IMR-90 (cell line): ENCODE data around the gene INPP5A.

Source experiments
- CEBPB ChIP-seq: IDR thresholded peaks from 2 replicates; pipeline ENCODE4 v1.6.1; 2012; ENCODE audit warnings: low read depth, low read length, improper control_type of control experiment
- CHD1 ChIP-seq: IDR thresholded peaks from 2 replicates; pipeline ENCODE4 v1.6.1; 2012; ENCODE audit warnings: low read depth, low read length, improper control_type of control experiment
- FOS ChIP-seq: fragments of 150-350 bp; IDR thresholded peaks from 2 replicates; pipeline ENCODE4 v1.6.1; 2016; ENCODE audit warnings: low read depth, low read length
- MAFK ChIP-seq: IDR thresholded peaks from 2 replicates; pipeline ENCODE4 v1.6.1; 2012; ENCODE audit warnings: low read depth, low read length, improper control_type of control experiment
- MAZ ChIP-seq: IDR thresholded peaks from 2 replicates; pipeline ENCODE4 v1.6.1; 2012; ENCODE audit warnings: low read depth, mild to moderate bottlenecking, low read length, improper control_type of control experiment, moderate library complexity, borderline replicate concordance
- MXI1 ChIP-seq: IDR thresholded peaks from 2 replicates; pipeline ENCODE4 v1.6.1; 2012; ENCODE audit warnings: low read depth, mild to moderate bottlenecking, low read length, moderate library complexity, borderline replicate concordance
- NFE2L2 ChIP-seq: fragments of 150-350 bp; IDR thresholded peaks from 2 replicates; pipeline ENCODE4 v1.6.1; 2016; ENCODE audit warnings: low read depth, mild to moderate bottlenecking, low read length
- POLR2A ChIP-seq: IDR thresholded peaks from 2 replicates; pipeline ENCODE4 v1.6.1; 2012; ENCODE audit warnings: mild to moderate bottlenecking, low read depth, low read length
- RAD21 ChIP-seq: IDR thresholded peaks from 2 replicates; pipeline ENCODE4 v1.6.1; 2012; ENCODE audit warnings: low read length, improper control_type of control experiment
- RCOR1 ChIP-seq: IDR thresholded peaks from 2 replicates; pipeline ENCODE4 v1.6.1; 2012; ENCODE audit warnings: mild to moderate bottlenecking, low read length, improper control_type of control experiment; ENCODE audit not compliant: insufficient replicate concordance
- RFX5 ChIP-seq: IDR thresholded peaks from 2 replicates; pipeline ENCODE4 v1.8.0; 2012; ENCODE audit warnings: low read depth, mild to moderate bottlenecking, low read length, moderate library complexity
- SMC3 ChIP-seq: fragments of 150-350 bp; IDR thresholded peaks from 2 replicates; pipeline ENCODE4 v1.6.1; 2016; ENCODE audit warnings: low read depth, mild to moderate bottlenecking, antibody characterized with exemption, low read length, moderate library complexity
- TF ChIP-seq, protein P1 (sequence below): conservative IDR thresholded peaks from 2 replicates; pipeline ENCODE4 v1.5.1; 2012; ENCODE audit warnings: mild to moderate bottlenecking, low read depth, low read length, improper control_type of control experiment
- TF ChIP-seq, protein P2 (sequence below): fragments of 150-350 bp; IDR thresholded peaks from 2 replicates; pipeline ENCODE4 v1.6.1; 2017; ENCODE audit warnings: mild to moderate bottlenecking, antibody characterized with exemption, low read length, low read depth

DNA sequence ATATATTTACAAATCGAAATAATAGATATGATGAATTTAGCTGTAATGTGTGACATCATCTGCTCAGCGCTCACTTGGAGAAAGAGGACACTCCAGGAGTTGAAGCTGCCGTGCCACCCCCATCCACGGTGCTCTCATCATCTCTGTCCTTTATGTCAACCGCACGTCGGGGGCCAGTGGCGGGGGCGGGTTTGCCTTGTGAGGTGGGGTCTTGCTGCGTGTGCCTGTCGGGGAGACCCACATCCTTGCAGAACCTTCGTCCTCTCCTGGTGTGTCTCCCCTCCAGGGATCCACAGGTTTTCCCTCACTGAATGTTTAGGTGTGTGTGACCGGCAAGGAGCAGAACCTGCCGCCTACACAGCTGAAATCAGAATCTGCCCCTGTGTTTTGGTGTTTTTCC, 71.6 kb downstream of the INPP5A start:
- TF ChIP-seq CHD1 = no peak
- TF ChIP-seq, protein P1, sequence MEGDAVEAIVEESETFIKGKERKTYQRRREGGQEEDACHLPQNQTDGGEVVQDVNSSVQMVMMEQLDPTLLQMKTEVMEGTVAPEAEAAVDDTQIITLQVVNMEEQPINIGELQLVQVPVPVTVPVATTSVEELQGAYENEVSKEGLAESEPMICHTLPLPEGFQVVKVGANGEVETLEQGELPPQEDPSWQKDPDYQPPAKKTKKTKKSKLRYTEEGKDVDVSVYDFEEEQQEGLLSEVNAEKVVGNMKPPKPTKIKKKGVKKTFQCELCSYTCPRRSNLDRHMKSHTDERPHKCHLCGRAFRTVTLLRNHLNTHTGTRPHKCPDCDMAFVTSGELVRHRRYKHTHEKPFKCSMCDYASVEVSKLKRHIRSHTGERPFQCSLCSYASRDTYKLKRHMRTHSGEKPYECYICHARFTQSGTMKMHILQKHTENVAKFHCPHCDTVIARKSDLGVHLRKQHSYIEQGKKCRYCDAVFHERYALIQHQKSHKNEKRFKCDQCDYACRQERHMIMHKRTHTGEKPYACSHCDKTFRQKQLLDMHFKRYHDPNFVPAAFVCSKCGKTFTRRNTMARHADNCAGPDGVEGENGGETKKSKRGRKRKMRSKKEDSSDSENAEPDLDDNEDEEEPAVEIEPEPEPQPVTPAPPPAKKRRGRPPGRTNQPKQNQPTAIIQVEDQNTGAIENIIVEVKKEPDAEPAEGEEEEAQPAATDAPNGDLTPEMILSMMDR = no peak
- TF ChIP-seq RCOR1 = no peak
- no peak for TF ChIP-seq POLR2A
- no peak for TF ChIP-seq SMC3
- no peak for TF ChIP-seq NFE2L2
- no peak for TF ChIP-seq RAD21
- TF ChIP-seq, protein P2, sequence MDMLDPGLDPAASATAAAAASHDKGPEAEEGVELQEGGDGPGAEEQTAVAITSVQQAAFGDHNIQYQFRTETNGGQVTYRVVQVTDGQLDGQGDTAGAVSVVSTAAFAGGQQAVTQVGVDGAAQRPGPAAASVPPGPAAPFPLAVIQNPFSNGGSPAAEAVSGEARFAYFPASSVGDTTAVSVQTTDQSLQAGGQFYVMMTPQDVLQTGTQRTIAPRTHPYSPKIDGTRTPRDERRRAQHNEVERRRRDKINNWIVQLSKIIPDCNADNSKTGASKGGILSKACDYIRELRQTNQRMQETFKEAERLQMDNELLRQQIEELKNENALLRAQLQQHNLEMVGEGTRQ = no peak
- TF ChIP-seq RFX5 = no peak
- TF ChIP-seq CEBPB = no peak
- TF ChIP-seq MXI1 = no peak
- no peak for TF ChIP-seq FOS
- no peak for TF ChIP-seq MAFK
- TF ChIP-seq MAZ = no peak
